Hepatocyte (in vitro differentiated cells): ENCODE measurements around the gene ACADVL. TPM values are rescaled to one million over a fixed set of nuclear protein-coding genes. Genes with fewer than 3 reads are reported as not detected.

Experiments
- DNase-seq: peaks from one replicate; pipeline ENCODE4 v3.0.0-alpha.2; 2016; ENCODE audit warnings: low spot score
- H2AFZ ChIP-seq: fragments of 200-600 bp; sonication (generic); 2 replicates; pipeline ENCODE4 v1.6.0; 2016; ENCODE audit warnings: antibody characterized with exemption, mild to moderate bottlenecking
- H3K27ac ChIP-seq: fragments of 200-600 bp; sonication (generic); 2 replicates; pipeline ENCODE4 v1.5.1; 2016; ENCODE audit warnings: mild to moderate bottlenecking
- H3K27me3 ChIP-seq: fragments of 200-600 bp; sonication (generic); 2 replicates; pipeline ENCODE4 v1.6.1; 2016
- H3K36me3 ChIP-seq: fragments of 200-600 bp; sonication (generic); replicated peaks from 2 replicates; pipeline ENCODE4 v1.5.1; 2016; ENCODE audit warnings: low read depth; ENCODE audit not compliant: insufficient read depth
- H3K4me1 ChIP-seq: fragments of 200-600 bp; sonication (generic); 2 replicates; pipeline ENCODE4 v1.5.1; 2016; ENCODE audit warnings: mild to moderate bottlenecking, moderate library complexity; ENCODE audit not compliant: insufficient read depth
- H3K4me2 ChIP-seq: fragments of 200-600 bp; sonication (generic); 2 replicates; pipeline ENCODE4 v1.6.0; 2016
- H3K4me3 ChIP-seq: fragments of 200-600 bp; sonication (generic); 2 replicates; pipeline ENCODE4 v1.5.1; 2016; ENCODE audit warnings: mild to moderate bottlenecking
- H3K79me2 ChIP-seq: fragments of 200-600 bp; sonication (generic); 2 replicates; pipeline ENCODE4 v1.6.0; 2017; ENCODE audit warnings: mild to moderate bottlenecking
- H3K9me2 ChIP-seq: fragments of 200-600 bp; sonication (generic); replicated peaks from 2 replicates; pipeline ENCODE4 v1.6.0; 2017; ENCODE audit warnings: mild to moderate bottlenecking; ENCODE audit not compliant: insufficient read depth
- H3K9me3 ChIP-seq: fragments of 200-600 bp; sonication (generic); 2 replicates; pipeline ENCODE4 v1.5.1; 2016; ENCODE audit warnings: low read depth, mild to moderate bottlenecking
- H4K20me1 ChIP-seq: fragments of 200-600 bp; sonication (generic); 2 replicates; pipeline ENCODE4 v1.6.0; 2016; ENCODE audit warnings: mild to moderate bottlenecking; ENCODE audit not compliant: insufficient read depth, poor library complexity, severe bottlenecking
- CTCF ChIP-seq: fragments of 200-600 bp; sonication (generic); IDR thresholded peaks from 2 replicates; pipeline ENCODE4 v1.5.1; 2016; ENCODE audit warnings: antibody characterized with exemption, mild to moderate bottlenecking; ENCODE audit not compliant: poor library complexity
- EZH2 ChIP-seq: fragments of 200-600 bp; sonication (generic); IDR thresholded peaks from 2 replicates; pipeline ENCODE4 v1.6.1; 2016; ENCODE audit warnings: antibody characterized with exemption, mild to moderate bottlenecking, borderline replicate concordance
- EZH2phosphoT487 ChIP-seq: fragments of 200-600 bp; sonication (generic); IDR thresholded peaks from one replicate; pipeline ENCODE4 v1.6.1; 2018; ENCODE audit warnings: antibody characterized with exemption, mild to moderate bottlenecking, low read depth, moderate library complexity; ENCODE audit not compliant: unreplicated experiment, severe bottlenecking
- WGBS: methylation state at CpG from one replicate; pipeline ENCODE4 v1.1.6; 2016; ENCODE audit warnings: low lambda C conversion rate; ENCODE audit errors: missing lambda C conversion rate; 5-methylcytosine and 5-hydroxymethylcytosine counted together
- polyA plus RNA-seq: library from polyadenylated mRNA; unstranded; fragments of >200 nt; fragmentation: Nextera tagmentation; extraction: Ambion mirVana; gene quantifications from 2 replicates; pipeline ENCODE4 v1.2.1, GENCODE V29; 2016
- total RNA-seq: library from RNA; depleted of rRNA; stranded (reverse); fragments of >200 nt; gene quantifications from 2 replicates; pipeline ENCODE4 v1.2.3, GENCODE V29; 2014

The ACADVL gene
- total and polyA plus RNA-seq, 2 experiments from 2014 or later, result 469 to 1,250 TPM

- H3K9me2 ChIP-seq, result no peaks in the 10 kb centered on the region
- no peak overlapping the region for H2AFZ ChIP-seq
- H3K36me3 ChIP-seq, result no peaks in the 10 kb centered on the region
- H3K4me1 ChIP-seq, result peaks cover 11% of the 10 kb centered on the region
- H3K79me2 ChIP-seq, result peaks cover 62% of the 10 kb centered on the region
- TF ChIP-seq CTCF (no peak), EZH2phosphoT487 (no peak), EZH2 (no peak)
- H3K4me3 ChIP-seq, result no peak overlapping the region
- H3K4me2 ChIP-seq, result no peak overlapping the region
- no peaks in the 10 kb centered on the region for H3K9me3 ChIP-seq
- H3K27ac ChIP-seq, result no peak overlapping the region
- DNase-seq, result peak; percentile 4
- peaks cover 7% of the 10 kb centered on the region for H4K20me1 ChIP-seq
- WGBS, result 100% methylated on average over 5 of the region's 5 CpGs
- H3K27me3 ChIP-seq, result no peaks in the 10 kb centered on the region
These were observed 27.0 kb downstream of the ACADVL start for GRCh38 chr17:7246779-7247178.

- Histone ChIP-seq H3K27me3 (no peaks in the 10 kb centered on the region), H2AFZ (no peak overlapping the region), H3K4me1 (peaks cover 15% of the 10 kb centered on the region), H4K20me1 (peaks cover 7% of the 10 kb centered on the region), H3K4me2 (peak overlapping the region; percentile 92), H3K9me3 (no peaks in the 10 kb centered on the region), H3K9me2 (no peaks in the 10 kb centered on the region), H3K27ac (no peak overlapping the region), H3K79me2 (peaks cover 72% of the 10 kb centered on the region), H3K4me3 (no peak overlapping the region), H3K36me3 (no peaks in the 10 kb centered on the region)
- 90% methylated on average over 4 of the region's 4 CpGs for WGBS
- TF ChIP-seq EZH2phosphoT487, result no peak
- no peak for TF ChIP-seq CTCF
- no peak for TF ChIP-seq EZH2
- no peak for DNase-seq
These were observed 29.1 kb downstream of the ACADVL start for GRCh38 chr17:7248796-7249195.

- H3K79me2 ChIP-seq, result peaks cover 76% of the 10 kb centered on the region
- no peak overlapping the region for H3K27ac ChIP-seq
- no peak overlapping the region for H3K4me3 ChIP-seq
- peaks cover 7% of the 10 kb centered on the region for H4K20me1 ChIP-seq
- no peaks in the 10 kb centered on the region for H3K9me2 ChIP-seq
- H2AFZ ChIP-seq, result no peak overlapping the region
- no peaks in the 10 kb centered on the region for H3K36me3 ChIP-seq
- H3K27me3 ChIP-seq, result no peaks in the 10 kb centered on the region
- no peaks in the 10 kb centered on the region for H3K9me3 ChIP-seq
- DNase-seq, result no peak
- H3K4me1 ChIP-seq, result peaks cover 15% of the 10 kb centered on the region
- WGBS, result 94% methylated on average over 6 of the region's 6 CpGs
- peak overlapping the region; percentile 92 for H3K4me2 ChIP-seq
- TF ChIP-seq EZH2phosphoT487 (no peak), CTCF (no peak), EZH2 (no peak)
These were observed 29.5 kb downstream of the ACADVL start for GRCh38 chr17:7249214-7249613.

- Histone ChIP-seq H3K9me3 (no peaks in the 10 kb centered on the region), H3K27me3 (no peaks in the 10 kb centered on the region), H3K4me2 (peak overlapping the region; percentile 92), H3K79me2 (peaks cover 82% of the 10 kb centered on the region), H3K4me3 (peak overlapping the region; percentile 91), H3K9me2 (no peaks in the 10 kb centered on the region), H3K27ac (peak overlapping the region; percentile 94), H3K36me3 (no peaks in the 10 kb centered on the region), H2AFZ (no peak overlapping the region), H3K4me1 (peaks cover 15% of the 10 kb centered on the region), H4K20me1 (peaks cover 7% of the 10 kb centered on the region)
- TF ChIP-seq CTCF (no peak), EZH2 (no peak), EZH2phosphoT487 (no peak)
- WGBS, result 96% methylated on average over 7 of the region's 7 CpGs
- no peak for DNase-seq
These were observed 30.1 kb downstream of the ACADVL start for GRCh38 chr17:7249830-7250229.
